Prostate gland (tissue), 2 donors: ENCODE measurements around the gene AIF1. TPM values are rescaled to one million over a fixed set of nuclear protein-coding genes. Genes with fewer than 3 reads are reported as not detected.

Source experiments
- DNase-seq: peaks from one replicate; pipeline ENCODE4 v3.0.0-alpha.2; 2019; ENCODE audit warnings: low spot score
- H3K27ac ChIP-seq, 2 donors: fragments of 200-600 bp; sonication (generic); 2 replicates each; pipeline ENCODE4 v1.5.1; 2017 to 2019
- H3K27me3 ChIP-seq: fragments of 200-600 bp; sonication (generic); replicated peaks from 2 replicates; pipeline ENCODE4 v1.5.1; 2019; ENCODE audit not compliant: insufficient read depth
- H3K36me3 ChIP-seq, 2 donors: fragments of 200-600 bp; sonication (generic); 1 replicate in 1 of 2; 2 replicates in 1 of 2; pipeline versions ENCODE4 v1.5.1 to v1.8.1; 2017 to 2019
- H3K4me1 ChIP-seq: fragments of 200-600 bp; sonication (generic); replicated peaks from 2 replicates; pipeline ENCODE4 v1.5.1; 2019
- H3K4me3 ChIP-seq, 2 donors: fragments of 200-600 bp; sonication (generic); 2 replicates each; pipeline ENCODE4 v1.5.1; 2017 to 2019
- H3K9me3 ChIP-seq: fragments of 200-600 bp; sonication (generic); 2 replicates; pipeline ENCODE4 v1.5.1; 2017
- CTCF ChIP-seq, 4 experiments: fragments of 200-600 bp in 2 of 4; fragments of 450-650 bp in 2 of 4; sonication (generic) in 2 of 4; IDR thresholded peaks; 1 replicate in 3 of 4; 2 replicates in 1 of 4; pipeline ENCODE4 v1.5.1; 2016 to 2019; ENCODE audit warnings: antibody characterized with exemption in 4 of 4, mild to moderate bottlenecking in 2 of 4, moderate library complexity in 2 of 4
- POLR2A ChIP-seq: fragments of 450-650 bp; IDR thresholded peaks from one replicate; pipeline ENCODE4 v1.6.1; 2016; ENCODE audit warnings: antibody characterized with exemption, mild to moderate bottlenecking
- POLR2AphosphoS5 ChIP-seq: sonication (generic); formaldehyde crosslinking; IDR thresholded peaks from one replicate; pipeline ENCODE4 v1.6.1; 2017; ENCODE audit warnings: antibody characterized with exemption
- WGBS: methylation state at CpG from one replicate; pipeline ENCODE4 v1.1.5; 2018; 5-methylcytosine and 5-hydroxymethylcytosine counted together
- intact Hi-C: fragments of 100-400 bp; cut with DNase I; formaldehyde crosslinking; loops from one replicate; pipeline ENCODE4 v1.14.2; 2022
- total RNA-seq, 2 donors: library from RNA; depleted of rRNA; stranded (reverse); fragments of >200 nt; gene quantifications; one replicate each; pipeline ENCODE4 v1.1.0, GENCODE V29; 2016

AIF1 gene
- total RNA-seq, 2 donors from 2014 or later = 11.1 to 14.6 TPM

- no peaks in the 10 kb centered on the region for H3K4me1 ChIP-seq
- peaks cover 35 to 36% of the 10 kb centered on the region in 2 donors for H3K36me3 ChIP-seq
- intact Hi-C loops = loop anchor here (5.0 kb wide), 1 partner anchor 1350 kb away; no protein-coding TSS in a partner anchor
- TF ChIP-seq POLR2AphosphoS5 (peak; percentile 84), POLR2A (no peak)
- H3K9me3 ChIP-seq = no peaks in the 10 kb centered on the region
- 26% methylated on average over 10 of the region's 10 CpGs for WGBS
- H3K27ac ChIP-seq = peak overlapping the region; percentile 92 to 96
- peak overlapping the region in 1 of 2 donors; percentile 84 for H3K4me3 ChIP-seq
- H3K27me3 ChIP-seq = no peaks in the 10 kb centered on the region
- DNase-seq = peak; percentile 91
Observed at GRCh38 chr6:31622684-31623091, 7.7 kb downstream of the AIF1 start.

GRCh38 chr6:31624070-31624469, 9.0 kb downstream of the AIF1 start:
- no peaks in the 10 kb centered on the region for H3K4me1 ChIP-seq
- intact Hi-C loops = loop anchor here (5.0 kb wide), 1 partner anchor 1348 kb away; no protein-coding TSS in a partner anchor
- H3K4me3 ChIP-seq = no peak overlapping the region
- 78% methylated on average over 10 of the region's 10 CpGs for WGBS
- DNase-seq = no peak
- H3K9me3 ChIP-seq = no peaks in the 10 kb centered on the region
- no peak overlapping the region for H3K27ac ChIP-seq
- no peak for TF ChIP-seq POLR2AphosphoS5
- TF ChIP-seq CTCF (IDR thresholded peaks at IDR 0.05) = no peak
- no peak for TF ChIP-seq POLR2A
- H3K36me3 ChIP-seq = peaks cover 48 to 49% of the 10 kb centered on the region in 2 donors
- no peaks in the 10 kb centered on the region for H3K27me3 ChIP-seq

- H3K4me3 ChIP-seq = no peak overlapping the region
- H3K9me3 ChIP-seq = no peaks in the 10 kb centered on the region
- H3K27me3 ChIP-seq = no peaks in the 10 kb centered on the region
- no peak for DNase-seq
- H3K4me1 ChIP-seq = no peaks in the 10 kb centered on the region
- H3K27ac ChIP-seq = no peak overlapping the region
- intact Hi-C loops = no loop called here
- TF ChIP-seq POLR2A = no peak
- no peak for TF ChIP-seq CTCF (IDR thresholded peaks at IDR 0.05)
- no peak for TF ChIP-seq POLR2AphosphoS5
- H3K36me3 ChIP-seq = peaks cover 60 to 61% of the 10 kb centered on the region in 2 donors
- 86% methylated on average over 7 of the region's 10 CpGs for WGBS
Observed at GRCh38 chr6:31626952-31627351, 11.9 kb downstream of the AIF1 start.

- H3K27me3 ChIP-seq = no peaks in the 10 kb centered on the region
- TF ChIP-seq POLR2A = no peak
- TF ChIP-seq CTCF (IDR thresholded peaks at IDR 0.05) = no peak
- TF ChIP-seq POLR2AphosphoS5 = no peak
- intact Hi-C loops = no loop called here
- WGBS = 92% methylated on average over 19 of the region's 19 CpGs
- DNase-seq = no peak
- peaks cover 60 to 61% of the 10 kb centered on the region in 2 donors for H3K36me3 ChIP-seq
- no peak overlapping the region for H3K27ac ChIP-seq
- no peaks in the 10 kb centered on the region for H3K9me3 ChIP-seq
- H3K4me3 ChIP-seq = no peak overlapping the region
- no peaks in the 10 kb centered on the region for H3K4me1 ChIP-seq
Observed at GRCh38 chr6:31627690-31628287, 12.8 kb downstream of the AIF1 start.

- Histone ChIP-seq H3K4me3 (no peak overlapping the region), H3K4me1 (no peaks in the 10 kb centered on the region), H3K9me3 (no peaks in the 10 kb centered on the region), H3K27ac (no peak overlapping the region), H3K36me3 (peaks cover 60 to 66% of the 10 kb centered on the region in 2 donors), H3K27me3 (no peaks in the 10 kb centered on the region)
- intact Hi-C loops = no loop called here
- 83% methylated on average over 7 of the region's 7 CpGs for WGBS
- TF ChIP-seq CTCF (IDR thresholded peaks at IDR 0.05) (no peak), POLR2AphosphoS5 (no peak), POLR2A (no peak)
- DNase-seq = no peak
Observed at GRCh38 chr6:31629014-31629413, 14.0 kb downstream of the AIF1 start.
